ENCODE data around the gene ALDH18A1. TPM values are rescaled to one million over a fixed set of nuclear protein-coding genes. Genes with fewer than 3 reads are reported as not detected.

The ALDH18A1 gene
- total and polyA plus RNA-seq, 2 donors (not counting 3 experiments of a cell fraction or from before 2014, with no cell fraction given): 53.2 to 92.6 TPM

DNA sequence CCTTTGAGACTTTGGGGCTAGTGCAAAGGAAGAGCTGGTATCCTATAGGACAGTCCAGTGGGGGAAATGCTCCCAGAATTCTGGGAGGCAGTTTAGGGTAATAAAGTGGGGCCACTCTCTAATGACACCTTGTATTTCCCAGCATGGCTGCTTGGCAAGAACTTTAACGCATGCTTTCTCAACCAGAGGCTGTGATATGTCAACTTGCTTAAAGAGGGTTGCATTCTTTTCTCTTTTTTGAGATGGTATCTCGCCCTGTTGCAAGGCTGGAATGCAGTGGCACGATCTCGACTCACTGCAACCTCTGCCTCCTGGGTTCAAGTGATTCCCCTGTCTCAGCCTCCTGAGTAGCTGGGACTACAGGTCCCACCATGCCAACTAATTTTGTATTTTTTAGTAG lies 38.4 kb downstream of the ALDH18A1 start:
- CTCF ChIA-PET: no interaction called here
- Histone ChIP-seq H3K4me1 (ENCODE audit: control insufficient read depth, extremely low read depth, insufficient read depth, low read length) (no peaks in the 10 kb centered on the region), H3K9me1 (replicated peaks; ENCODE audit: control insufficient read depth, extremely low read depth, insufficient read depth, low read length) (no peaks in the 10 kb centered on the region), H3K4me3 (replicated peaks in 1 of 3; ENCODE audit: insufficient read depth in 1 of 3, low read depth in 1 of 3, low read length in 3 of 3) (no peak overlapping the region), H3K4me2 (ENCODE audit: insufficient read depth, low read length) (no peak overlapping the region), H3K9ac (replicated peaks; ENCODE audit: extremely low read depth, insufficient read depth, low read length) (no peak overlapping the region), H2AFZ (ENCODE audit: low read depth, low read length) (no peak overlapping the region), H3K36me3 (ENCODE audit: control insufficient read depth in 2 of 2, extremely low read depth in 1 of 2, insufficient read depth in 2 of 2, low read length in 2 of 2) (peaks cover 24 to 38% of the 10 kb centered on the region in 2 experiments), H3K9me3 (replicated peaks; ENCODE audit: control insufficient read depth, insufficient read depth, low read length) (no peaks in the 10 kb centered on the region), H3K27ac (ENCODE audit: insufficient read depth, low read depth, low read length) (no peak overlapping the region), H3K27me3 (ENCODE audit: control insufficient read depth in 2 of 2, insufficient read depth in 2 of 2, low read length in 2 of 2) (no peaks in the 10 kb centered on the region), H4K20me1 (replicated peaks; ENCODE audit: control insufficient read depth, extremely low read depth, insufficient read depth, low read length) (no peaks in the 10 kb centered on the region), H3K79me2 (ENCODE audit: control insufficient read depth, insufficient read depth, low read length) (no peaks in the 10 kb centered on the region)
- POLR2A ChIA-PET: no interaction called here
- dilution Hi-C loops (cut with MboI; ENCODE audit: extremely low pct_ligation_motif_present, low sequenced_read_pairs) (no loop called here), intact Hi-C loops (cut with micrococcal nuclease) (no loop called here)
- no peak for DNase-seq (ENCODE audit: low read depth, low spot score)
- BruUV-seq (replicated peaks): no TSS peak
- TF ChIP-seq POLR2A (IDR thresholded peaks at IDR 0.05; ENCODE audit: low read depth, low read length) (no peak), EZH2 (IDR thresholded peaks at IDR 0.05; ENCODE audit: borderline replicate concordance, low read depth, low read length, severe bottlenecking) (no peak), FOS (IDR thresholded peaks at IDR 0.05; ENCODE audit: borderline replicate concordance, insufficient read depth, low read length) (no peak), JUN (IDR thresholded peaks at IDR 0.05; ENCODE audit: borderline replicate concordance, insufficient read depth, insufficient read length, low read depth) (no peak)
- TF ChIP-seq, protein P1, sequence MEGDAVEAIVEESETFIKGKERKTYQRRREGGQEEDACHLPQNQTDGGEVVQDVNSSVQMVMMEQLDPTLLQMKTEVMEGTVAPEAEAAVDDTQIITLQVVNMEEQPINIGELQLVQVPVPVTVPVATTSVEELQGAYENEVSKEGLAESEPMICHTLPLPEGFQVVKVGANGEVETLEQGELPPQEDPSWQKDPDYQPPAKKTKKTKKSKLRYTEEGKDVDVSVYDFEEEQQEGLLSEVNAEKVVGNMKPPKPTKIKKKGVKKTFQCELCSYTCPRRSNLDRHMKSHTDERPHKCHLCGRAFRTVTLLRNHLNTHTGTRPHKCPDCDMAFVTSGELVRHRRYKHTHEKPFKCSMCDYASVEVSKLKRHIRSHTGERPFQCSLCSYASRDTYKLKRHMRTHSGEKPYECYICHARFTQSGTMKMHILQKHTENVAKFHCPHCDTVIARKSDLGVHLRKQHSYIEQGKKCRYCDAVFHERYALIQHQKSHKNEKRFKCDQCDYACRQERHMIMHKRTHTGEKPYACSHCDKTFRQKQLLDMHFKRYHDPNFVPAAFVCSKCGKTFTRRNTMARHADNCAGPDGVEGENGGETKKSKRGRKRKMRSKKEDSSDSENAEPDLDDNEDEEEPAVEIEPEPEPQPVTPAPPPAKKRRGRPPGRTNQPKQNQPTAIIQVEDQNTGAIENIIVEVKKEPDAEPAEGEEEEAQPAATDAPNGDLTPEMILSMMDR (IDR thresholded peaks at IDR 0.05; ENCODE audit: extremely low read depth in 1 of 2, insufficient read depth in 1 of 2, low read depth in 1 of 2, low read length in 2 of 2): no peak
- FAIRE-seq: no peak

DNA sequence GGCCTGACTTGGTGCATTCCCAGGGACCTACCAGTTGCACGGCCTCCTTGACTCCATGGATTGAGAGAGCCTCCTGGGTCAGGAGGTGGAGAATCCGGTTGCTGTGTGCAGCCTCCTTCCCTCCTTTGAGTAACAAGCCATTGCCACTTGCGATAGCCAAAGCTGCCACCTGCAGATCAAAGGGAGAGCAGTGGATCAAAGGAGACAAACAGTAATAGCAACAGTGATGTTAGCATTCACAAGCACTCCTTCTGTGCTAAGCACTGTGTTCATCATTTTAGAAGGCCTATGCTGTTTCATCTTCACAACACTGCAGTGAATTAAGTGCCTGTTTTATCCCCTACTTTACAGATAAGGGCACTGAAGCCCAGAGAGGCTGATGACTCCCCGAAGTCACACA lies 40.1 kb downstream of the ALDH18A1 start:
- Histone ChIP-seq H3K4me1 (ENCODE audit: control insufficient read depth, extremely low read depth, insufficient read depth, low read length) (no peaks in the 10 kb centered on the region), H3K27ac (ENCODE audit: insufficient read depth, low read depth, low read length) (no peak overlapping the region), H3K9me1 (replicated peaks; ENCODE audit: control insufficient read depth, extremely low read depth, insufficient read depth, low read length) (no peaks in the 10 kb centered on the region), H3K4me3 (replicated peaks in 1 of 3; ENCODE audit: insufficient read depth in 1 of 3, low read depth in 1 of 3, low read length in 3 of 3) (no peak overlapping the region), H3K27me3 (ENCODE audit: control insufficient read depth in 2 of 2, insufficient read depth in 2 of 2, low read length in 2 of 2) (no peaks in the 10 kb centered on the region), H3K9ac (replicated peaks; ENCODE audit: extremely low read depth, insufficient read depth, low read length) (no peak overlapping the region), H3K36me3 (ENCODE audit: control insufficient read depth in 2 of 2, extremely low read depth in 1 of 2, insufficient read depth in 2 of 2, low read length in 2 of 2) (peaks cover 36 to 48% of the 10 kb centered on the region in 2 experiments), H2AFZ (ENCODE audit: low read depth, low read length) (no peak overlapping the region), H3K4me2 (ENCODE audit: insufficient read depth, low read length) (no peak overlapping the region), H3K79me2 (ENCODE audit: control insufficient read depth, insufficient read depth, low read length) (no peaks in the 10 kb centered on the region), H4K20me1 (replicated peaks; ENCODE audit: control insufficient read depth, extremely low read depth, insufficient read depth, low read length) (no peaks in the 10 kb centered on the region), H3K9me3 (replicated peaks; ENCODE audit: control insufficient read depth, insufficient read depth, low read length) (no peaks in the 10 kb centered on the region)
- DNase-seq (ENCODE audit: low read depth, low spot score): no peak
- ChIA-PET CTCF (no interaction called here), POLR2A (no interaction called here)
- TF ChIP-seq JUN (IDR thresholded peaks at IDR 0.05; ENCODE audit: borderline replicate concordance, insufficient read depth, insufficient read length, low read depth) (no peak), EZH2 (IDR thresholded peaks at IDR 0.05; ENCODE audit: borderline replicate concordance, low read depth, low read length, severe bottlenecking) (no peak), FOS (IDR thresholded peaks at IDR 0.05; ENCODE audit: borderline replicate concordance, insufficient read depth, low read length) (no peak), POLR2AphosphoS5 (IDR thresholded peaks at IDR 0.05; ENCODE audit: insufficient read depth, low read depth, low read length) (no peak), POLR2A (IDR thresholded peaks at IDR 0.05; ENCODE audit: low read depth, low read length) (no peak)
- TF ChIP-seq, protein P2, sequence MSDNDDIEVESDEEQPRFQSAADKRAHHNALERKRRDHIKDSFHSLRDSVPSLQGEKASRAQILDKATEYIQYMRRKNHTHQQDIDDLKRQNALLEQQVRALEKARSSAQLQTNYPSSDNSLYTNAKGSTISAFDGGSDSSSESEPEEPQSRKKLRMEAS (IDR thresholded peaks at IDR 0.05; ENCODE audit: insufficient read depth, insufficient read length): no peak
- dilution Hi-C loops (cut with MboI; ENCODE audit: extremely low pct_ligation_motif_present, low sequenced_read_pairs): no loop called here
- FAIRE-seq: no peak
- intact Hi-C loops (cut with micrococcal nuclease): no loop called here
- no TSS peak for BruUV-seq (replicated peaks)
